Epithelial cell of esophagus (primary cell): ENCODE results near the gene REPS2.

ENCODE experiments used
- DNase-seq: peaks from one replicate; pipeline ENCODE4 v3.0.0; 2010; ENCODE audit warnings: low read depth
- H3K4me3 ChIP-seq: 2 replicates; pipeline ENCODE4 v1.5.1; 2011; ENCODE audit warnings: mild to moderate bottlenecking, low read length, control low read depth
- TF ChIP-seq, protein P1 (sequence below): IDR thresholded peaks from 2 replicates; pipeline ENCODE4 v1.5.1; 2011; ENCODE audit warnings: low read depth, mild to moderate bottlenecking, low read length, control low read depth, inconsistent platforms; ENCODE audit not compliant: insufficient read depth; ENCODE audit errors: missing control alignments

REPS2 gene

DNA sequence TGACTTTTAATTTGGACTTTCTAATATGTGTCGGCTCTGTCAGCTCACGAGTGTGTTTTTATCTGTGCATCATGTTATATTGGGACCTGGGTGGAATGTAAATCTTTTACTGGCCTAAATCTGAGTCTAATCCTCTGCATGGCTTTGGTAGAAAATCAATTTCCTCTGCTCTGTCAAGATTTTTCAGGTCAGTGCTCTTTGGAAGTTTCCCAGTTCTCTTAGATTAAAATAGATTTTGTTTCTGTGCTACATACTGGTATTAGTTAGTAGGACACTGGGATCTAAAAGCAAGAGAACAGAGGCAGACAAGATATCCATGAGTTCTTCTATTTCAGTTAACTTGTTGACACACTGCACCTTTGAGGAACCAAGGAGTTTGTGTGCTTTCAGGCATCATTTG, 39.7 kb downstream of the REPS2 start:
- H3K4me3 ChIP-seq = no peak overlapping the region
- TF ChIP-seq, protein P1, sequence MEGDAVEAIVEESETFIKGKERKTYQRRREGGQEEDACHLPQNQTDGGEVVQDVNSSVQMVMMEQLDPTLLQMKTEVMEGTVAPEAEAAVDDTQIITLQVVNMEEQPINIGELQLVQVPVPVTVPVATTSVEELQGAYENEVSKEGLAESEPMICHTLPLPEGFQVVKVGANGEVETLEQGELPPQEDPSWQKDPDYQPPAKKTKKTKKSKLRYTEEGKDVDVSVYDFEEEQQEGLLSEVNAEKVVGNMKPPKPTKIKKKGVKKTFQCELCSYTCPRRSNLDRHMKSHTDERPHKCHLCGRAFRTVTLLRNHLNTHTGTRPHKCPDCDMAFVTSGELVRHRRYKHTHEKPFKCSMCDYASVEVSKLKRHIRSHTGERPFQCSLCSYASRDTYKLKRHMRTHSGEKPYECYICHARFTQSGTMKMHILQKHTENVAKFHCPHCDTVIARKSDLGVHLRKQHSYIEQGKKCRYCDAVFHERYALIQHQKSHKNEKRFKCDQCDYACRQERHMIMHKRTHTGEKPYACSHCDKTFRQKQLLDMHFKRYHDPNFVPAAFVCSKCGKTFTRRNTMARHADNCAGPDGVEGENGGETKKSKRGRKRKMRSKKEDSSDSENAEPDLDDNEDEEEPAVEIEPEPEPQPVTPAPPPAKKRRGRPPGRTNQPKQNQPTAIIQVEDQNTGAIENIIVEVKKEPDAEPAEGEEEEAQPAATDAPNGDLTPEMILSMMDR = no peak
- no peak for DNase-seq

DNA sequence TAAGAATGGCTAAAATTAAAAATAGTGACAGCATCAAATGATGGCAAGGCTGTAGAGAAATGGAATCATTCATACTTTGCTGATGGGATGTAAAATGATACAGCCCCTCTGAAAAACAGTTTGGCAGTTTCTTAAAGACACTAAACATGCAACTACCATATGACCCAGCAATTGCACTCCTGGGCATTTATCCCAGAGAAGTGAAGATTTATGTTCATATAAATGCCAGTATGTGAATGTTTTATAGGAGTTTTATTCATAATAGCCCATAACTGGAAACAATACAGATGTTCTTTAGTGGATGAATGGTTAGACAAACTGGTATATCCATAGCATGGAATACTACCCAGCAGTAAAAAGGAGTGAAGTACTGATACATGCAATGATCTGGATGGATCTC, 43.3 kb downstream of the REPS2 start:
- H3K4me3 ChIP-seq = no peak overlapping the region
- no peak for DNase-seq
- TF ChIP-seq, protein P1 = no peak

GRCh38 chrX:16990839-16991238, 44.4 kb downstream of the REPS2 start:
- H3K4me3 ChIP-seq = no peak overlapping the region
- TF ChIP-seq, protein P1 = no peak

GRCh38 chrX:16992445-16992844, 46.0 kb downstream of the REPS2 start:
- TF ChIP-seq, protein P1 = no peak
- no peak overlapping the region for H3K4me3 ChIP-seq
- no peak for DNase-seq

More at GRCh38 chrX:16990839-16991238, 44.4 kb downstream of the REPS2 start:
- DNase-seq = no peak

- TF ChIP-seq, protein P1 = no peak
- no peak overlapping the region for H3K4me3 ChIP-seq
- DNase-seq = no peak
Measured at GRCh38 chrX:16992951-16993350, 46.5 kb downstream of the REPS2 start.

- TF ChIP-seq, protein P1 = no peak
- peak; percentile 0 for DNase-seq
- no peak overlapping the region for H3K4me3 ChIP-seq
Measured at GRCh38 chrX:16993791-16994318, 47.4 kb downstream of the REPS2 start.

DNA sequence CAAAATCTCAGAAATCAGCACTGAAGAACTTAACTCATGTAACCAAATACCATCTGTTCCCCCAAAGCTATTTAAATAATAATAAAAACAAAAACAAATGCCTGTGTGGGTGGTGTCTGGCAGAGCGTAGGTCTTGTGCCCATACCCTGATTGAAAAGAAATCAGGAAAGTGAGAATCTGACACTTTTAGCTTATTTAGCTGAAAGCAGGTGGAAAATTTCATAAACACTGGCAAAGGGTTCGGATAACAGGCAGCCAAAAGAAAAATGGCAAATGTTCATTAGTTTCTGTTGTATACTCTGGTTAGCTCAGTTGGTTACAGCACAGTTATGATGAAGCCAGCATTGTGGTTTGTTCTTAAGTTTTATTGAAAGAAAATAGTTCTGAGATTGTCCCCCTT, 48.3 kb downstream of the REPS2 start:
- no peak for DNase-seq
- H3K4me3 ChIP-seq = no peak overlapping the region
- TF ChIP-seq, protein P1 = no peak
